22Rv1 (cell line): ENCODE measurements around the gene PITPNM3.

Experiments
- ZFX ChIP-seq: fragments of 450-650 bp; IDR thresholded peaks from 2 replicates; pipeline ENCODE4 v1.6.1; 2017; ENCODE audit warnings: antibody characterized with exemption, borderline replicate concordance
- TF ChIP-seq, protein P1 (sequence below): fragments of 450-650 bp; IDR thresholded peaks from 2 replicates; pipeline ENCODE4 v1.5.1; 2017; ENCODE audit warnings: mild to moderate bottlenecking

DNA sequence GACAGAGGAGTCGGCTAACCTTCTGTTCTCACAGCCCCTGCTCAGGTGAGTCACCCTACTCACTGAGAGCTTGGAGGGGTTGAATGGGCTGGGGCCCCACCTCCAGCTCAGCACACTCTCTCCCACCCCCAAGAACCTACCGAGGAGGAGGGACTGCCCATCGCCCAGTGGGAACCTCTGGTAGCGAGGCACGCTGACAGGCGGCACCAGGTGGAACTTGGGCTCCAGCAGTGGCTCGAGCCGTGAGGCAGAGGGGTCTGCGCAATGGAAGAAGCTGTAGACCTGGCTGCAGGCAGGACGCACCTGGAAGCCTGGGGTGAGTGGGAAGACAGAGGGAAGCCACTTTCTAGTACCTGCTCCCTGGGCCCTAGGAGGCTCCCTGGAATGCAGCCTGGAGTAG, 83.8 kb downstream of the PITPNM3 start:
- TF ChIP-seq, protein P1, sequence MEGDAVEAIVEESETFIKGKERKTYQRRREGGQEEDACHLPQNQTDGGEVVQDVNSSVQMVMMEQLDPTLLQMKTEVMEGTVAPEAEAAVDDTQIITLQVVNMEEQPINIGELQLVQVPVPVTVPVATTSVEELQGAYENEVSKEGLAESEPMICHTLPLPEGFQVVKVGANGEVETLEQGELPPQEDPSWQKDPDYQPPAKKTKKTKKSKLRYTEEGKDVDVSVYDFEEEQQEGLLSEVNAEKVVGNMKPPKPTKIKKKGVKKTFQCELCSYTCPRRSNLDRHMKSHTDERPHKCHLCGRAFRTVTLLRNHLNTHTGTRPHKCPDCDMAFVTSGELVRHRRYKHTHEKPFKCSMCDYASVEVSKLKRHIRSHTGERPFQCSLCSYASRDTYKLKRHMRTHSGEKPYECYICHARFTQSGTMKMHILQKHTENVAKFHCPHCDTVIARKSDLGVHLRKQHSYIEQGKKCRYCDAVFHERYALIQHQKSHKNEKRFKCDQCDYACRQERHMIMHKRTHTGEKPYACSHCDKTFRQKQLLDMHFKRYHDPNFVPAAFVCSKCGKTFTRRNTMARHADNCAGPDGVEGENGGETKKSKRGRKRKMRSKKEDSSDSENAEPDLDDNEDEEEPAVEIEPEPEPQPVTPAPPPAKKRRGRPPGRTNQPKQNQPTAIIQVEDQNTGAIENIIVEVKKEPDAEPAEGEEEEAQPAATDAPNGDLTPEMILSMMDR = no peak
- no peak for TF ChIP-seq ZFX
